Esophagus muscularis mucosa (tissue), 3 donors: Measurements from ENCODE around the gene TBX15.

Source experiments
- CTCF ChIP-seq, 3 experiments: fragments of 200-600 bp in 2 of 3; fragments of 450-650 bp in 1 of 3; sonication (generic) in 2 of 3; IDR thresholded peaks; one replicate each; pipeline ENCODE4 v1.5.1; 2017 to 2019; ENCODE audit warnings: antibody characterized with exemption in 3 of 3, mild to moderate bottlenecking in 2 of 3, moderate library complexity in 1 of 3
- POLR2AphosphoS5 ChIP-seq, 2 donors: sonication (generic); formaldehyde crosslinking; IDR thresholded peaks; one replicate each; pipeline ENCODE4 v1.6.1; 2017; ENCODE audit warnings: antibody characterized with exemption in 2 of 2

GRCh38 chr1:118925651-118926050 lies 62.5 kb downstream of the TBX15 start:
- no peak for TF ChIP-seq POLR2AphosphoS5 (IDR thresholded peaks at IDR 0.05)
- no peak for TF ChIP-seq CTCF (IDR thresholded peaks at IDR 0.05)
